Activated CD8-positive, alpha-beta memory T cell treated with anti-CD3 and anti-CD28 coated beads for 24 hours (primary cell): ENCODE measurements around the gene SCGB1D4.

Experiments used
- DNase-seq: peaks from one replicate; pipeline ENCODE4 v3.0.0-alpha.2; 2020

The SCGB1D4 gene

GRCh38 chr11:62273284-62273683 is 25.6 kb downstream of the SCGB1D4 start:
- no peak for DNase-seq

GRCh38 chr11:62269654-62270278 is 29.1 kb downstream of the SCGB1D4 start, which contains the start of gene SCGB2A2:
SCGB2A2 (plus strand) TSS chr11:62270158; CDS start chr11:62270217, 59 bp downstream.
- no peak for DNase-seq

GRCh38 chr11:62267576-62267975 is 31.3 kb downstream of the SCGB1D4 start:
- no peak for DNase-seq

GRCh38 chr11:62267050-62267449 is 31.8 kb downstream of the SCGB1D4 start:
- DNase-seq, result no peak

- DNase-seq, result no peak
Observed at GRCh38 chr11:62266558-62266957, 32.3 kb downstream of the SCGB1D4 start.

- DNase-seq, result no peak
Observed at GRCh38 chr11:62264004-62264403, 34.9 kb downstream of the SCGB1D4 start.

- no peak for DNase-seq
Observed at GRCh38 chr11:62260261-62260953, 38.5 kb downstream of the SCGB1D4 start.

- DNase-seq, result no peak
Observed at GRCh38 chr11:62256281-62256680, 42.6 kb downstream of the SCGB1D4 start.

GRCh38 chr11:62253999-62254542 is 44.8 kb downstream of the SCGB1D4 start:
- no peak for DNase-seq

- no peak for DNase-seq
Observed at GRCh38 chr11:62251698-62252097, 47.2 kb downstream of the SCGB1D4 start.
